PC-9 (cell line): ENCODE measurements around the gene VDAC1. TPM values are rescaled to one million over a fixed set of nuclear protein-coding genes. Genes with fewer than 3 reads are reported as not detected.
A peak's percentile ranks its signal among the peaks of the same experiment; 100 is the strongest.
"Not testable (repeated sequence)": the region's sequence is repeated elsewhere in the genome, so short reads cannot be mapped to it uniquely, and the experiment has no call there.

ENCODE experiments used
- BruUV-seq: library from RNA; stranded (reverse); fragments of 400-500 nt; replicated peaks from 2 replicates; lab custom pipeline; 2021; lab: Mats Ljungman, UMichigan
- CTCF ChIA-PET: fragments of 300-600 bp; sonication (Branson Sonifier 250); formaldehyde crosslinking; loops from one replicate; lab custom pipeline; 2022; ENCODE audit warnings: antibody characterized with exemption; lab: Charles Lee
- POLR2A ChIA-PET: fragments of 300-600 bp; sonication (Branson Sonifier 250); formaldehyde crosslinking; loops from one replicate; lab custom pipeline; 2022; ENCODE audit warnings: antibody characterized with exemption; ENCODE audit not compliant: unreplicated experiment; lab: Charles Lee
- DNase-seq, 2 experiments: peaks; one replicate each; pipeline versions ENCODE4 v3.0.0 to v3.0.0-alpha.2; 2015 to 2022; ENCODE audit warnings: mixed read lengths in 1 of 2
- H2AFZ ChIP-seq: fragments of 200-600 bp; sonication (generic); 2 replicates; pipeline ENCODE4 v1.8.1; 2017; ENCODE audit warnings: antibody characterized with exemption
- H3F3A ChIP-seq: fragments of 200-600 bp; sonication (generic); 2 replicates; pipeline ENCODE4 v1.8.1; 2017; ENCODE audit warnings: antibody characterized with exemption, mild to moderate bottlenecking, low read depth; ENCODE audit not compliant: insufficient read depth
- H3K27ac ChIP-seq: fragments of 200-600 bp; sonication (generic); 2 replicates; pipeline ENCODE4 v1.6.1; 2016; ENCODE audit warnings: mixed run types
- H3K27me3 ChIP-seq: fragments of 200-600 bp; sonication (generic); 2 replicates; pipeline ENCODE4 v1.6.1; 2016; ENCODE audit warnings: low read depth, mixed run types; ENCODE audit not compliant: insufficient read depth
- H3K36me3 ChIP-seq: fragments of 200-600 bp; sonication (generic); 2 replicates; pipeline ENCODE4 v1.6.1; 2016; ENCODE audit warnings: low read depth, mixed run types
- H3K4me1 ChIP-seq: fragments of 200-600 bp; sonication (generic); replicated peaks from 2 replicates; pipeline ENCODE4 v1.6.1; 2016; ENCODE audit warnings: mixed run types; ENCODE audit not compliant: insufficient read depth
- H3K4me2 ChIP-seq: fragments of 200-600 bp; sonication (generic); 2 replicates; pipeline ENCODE4 v1.6.1; 2017; ENCODE audit warnings: mixed run types
- H3K4me3 ChIP-seq: fragments of 200-600 bp; sonication (generic); 2 replicates; pipeline ENCODE4 v1.6.1; 2016; ENCODE audit warnings: mixed run types
- H3K79me2 ChIP-seq: fragments of 200-600 bp; sonication (generic); 2 replicates; pipeline ENCODE4 v1.6.1; 2017; ENCODE audit warnings: low read depth, mixed run types
- H3K9me2 ChIP-seq: fragments of 200-600 bp; sonication (generic); 2 replicates; pipeline ENCODE4 v1.8.1; 2017; ENCODE audit warnings: mild to moderate bottlenecking; ENCODE audit not compliant: insufficient read depth
- H3K9me3 ChIP-seq: fragments of 200-600 bp; sonication (generic); 2 replicates; pipeline ENCODE4 v1.8.1; 2016; ENCODE audit warnings: low read depth; ENCODE audit not compliant: insufficient read depth
- H4K20me1 ChIP-seq: fragments of 200-600 bp; sonication (generic); 2 replicates; pipeline ENCODE4 v1.8.1; 2017; ENCODE audit not compliant: insufficient read depth
- CTCF ChIP-seq: fragments of 200-600 bp; sonication (generic); conservative IDR thresholded peaks from 2 replicates; pipeline ENCODE4 v1.6.1; 2017; ENCODE audit warnings: mixed run types, antibody characterized with exemption, mild to moderate bottlenecking, moderate library complexity
- EZH2 ChIP-seq: fragments of 200-600 bp; sonication (generic); IDR thresholded peaks from 2 replicates; pipeline ENCODE4 v1.8.0; 2017; ENCODE audit warnings: antibody characterized with exemption, low read depth
- intact Hi-C: fragments of 100-400 bp; cut with micrococcal nuclease; formaldehyde crosslinking; loops from one replicate; pipeline ENCODE4 v1.10.0; 2022; ENCODE audit not compliant: unreplicated experiment
- total RNA-seq: library from RNA; stranded (reverse); gene quantifications from 2 replicates; pipeline ENCODE4 v1.2.3, GENCODE V29; 2021

Gene VDAC1
- total RNA-seq, 1 experiment from 2014 or later = 228 TPM

DNA sequence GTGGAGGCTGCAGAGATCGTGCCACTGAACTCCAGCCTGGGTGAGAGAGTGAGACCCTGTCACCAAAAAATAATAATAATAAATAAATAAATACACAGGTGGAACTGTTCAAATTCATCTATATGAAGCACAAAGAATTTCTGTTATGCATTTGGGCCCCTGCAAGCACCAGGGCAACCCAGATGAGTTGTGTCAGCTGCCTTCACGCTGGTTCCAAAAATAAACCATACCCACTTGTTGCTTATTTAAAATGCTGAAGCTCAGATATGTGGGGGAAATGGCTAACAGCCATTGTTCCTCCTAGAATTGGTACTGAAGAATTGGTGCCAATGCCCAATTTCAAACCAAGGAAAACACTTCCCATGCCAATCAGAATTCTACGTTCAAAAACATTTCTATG lies 25.8 kb downstream of the VDAC1 start:
- H3K4me1 ChIP-seq = no peaks in the 10 kb centered on the region
- H3F3A ChIP-seq = peaks cover 85% of the 10 kb centered on the region
- no peak overlapping the region for H3K4me3 ChIP-seq
- BruUV-seq = no TSS peak
- ChIA-PET POLR2A (no interaction called here), CTCF (interaction anchor here (0.6 to 0.8 kb wide), 3 partner anchors 17 to 1906 kb away, joined by 3 to 14 read pairs (median 4); partner anchors contain the start of gene CSF2)
- H3K4me2 ChIP-seq = no peak overlapping the region
- no peak overlapping the region for H2AFZ ChIP-seq
- no peaks in the 10 kb centered on the region for H3K27me3 ChIP-seq
- peaks cover 41% of the 10 kb centered on the region for H3K79me2 ChIP-seq
- no peak for DNase-seq
- no peaks in the 10 kb centered on the region for H3K9me3 ChIP-seq
- no peaks in the 10 kb centered on the region for H3K9me2 ChIP-seq
- peaks cover 19% of the 10 kb centered on the region; the same call in 1 of the 2 replicates for H4K20me1 ChIP-seq
- no peak overlapping the region for H3K27ac ChIP-seq
- TF ChIP-seq EZH2 = no peak
- TF ChIP-seq CTCF = no peak
- intact Hi-C loops = no loop called here
- H3K36me3 ChIP-seq = peaks cover 50% of the 10 kb centered on the region

DNA sequence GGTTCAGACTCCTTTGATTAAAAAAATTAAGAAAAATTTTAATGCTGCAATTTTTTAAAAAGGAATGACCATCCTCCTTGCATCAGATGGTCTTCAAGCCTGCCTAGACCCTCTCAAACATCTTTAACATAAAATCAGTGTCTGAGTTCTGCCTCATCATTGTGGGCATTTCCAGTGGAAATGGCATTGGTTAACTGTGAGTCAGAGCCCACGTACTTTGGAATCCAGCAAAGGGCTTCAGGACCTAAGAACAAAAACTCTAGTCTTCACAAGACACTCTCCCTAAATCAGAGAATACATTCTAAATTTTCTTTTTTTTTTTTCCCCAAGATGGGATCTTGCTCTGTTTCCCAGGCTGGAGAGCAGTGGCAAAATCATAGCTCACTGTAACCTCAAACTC lies 26.9 kb downstream of the VDAC1 start:
- peaks cover 33% of the 10 kb centered on the region for H3K79me2 ChIP-seq

GRCh38 chr5:133977161-133977787 lies 27.5 kb downstream of the VDAC1 start:
- Histone ChIP-seq H3F3A (peaks cover 83% of the 10 kb centered on the region), H4K20me1 (peaks cover 11% of the 10 kb centered on the region; the same call in 1 of the 2 replicates), H2AFZ (no peak overlapping the region), H3K27me3 (no peaks in the 10 kb centered on the region), H3K4me1 (no peaks in the 10 kb centered on the region), H3K79me2 (peaks cover 33% of the 10 kb centered on the region), H3K27ac (peak overlapping the region; percentile 16; the same call in 1 of the 2 replicates), H3K36me3 (peaks cover 51% of the 10 kb centered on the region), H3K9me3 (no peaks in the 10 kb centered on the region), H3K4me3 (no peak overlapping the region), H3K4me2 (no peak overlapping the region), H3K9me2 (no peaks in the 10 kb centered on the region)
- TF ChIP-seq CTCF (no peak), EZH2 (no peak)
- BruUV-seq = no TSS peak
- ChIA-PET POLR2A (no interaction called here), CTCF (no interaction called here)
- intact Hi-C loops = no loop called here
- DNase-seq = no peak

More for the DNA sequence above, 26.9 kb downstream of the VDAC1 start:
- no peak for DNase-seq
- Histone ChIP-seq H3K27ac (peak overlapping the region; percentile 44), H3K27me3 (no peaks in the 10 kb centered on the region), H3K4me3 (no peak overlapping the region), H3K9me3 (no peaks in the 10 kb centered on the region), H3K36me3 (peaks cover 51% of the 10 kb centered on the region), H3F3A (peaks cover 83% of the 10 kb centered on the region), H3K9me2 (no peaks in the 10 kb centered on the region), H3K4me2 (no peak overlapping the region), H3K4me1 (no peaks in the 10 kb centered on the region), H2AFZ (no peak overlapping the region), H4K20me1 (peaks cover 11% of the 10 kb centered on the region; the same call in 1 of the 2 replicates)
- ChIA-PET CTCF (interaction anchor here (0.5 kb wide), 1 partner anchor 49 kb away, joined by 6 read pairs; no protein-coding TSS in a partner anchor), POLR2A (no interaction called here)
- intact Hi-C loops = no loop called here
- TF ChIP-seq CTCF (no peak), EZH2 (no peak)
- no TSS peak for BruUV-seq

GRCh38 chr5:133975546-133975945 lies 29.2 kb downstream of the VDAC1 start:
- DNase-seq, CTCF ChIA-PET, H3K4me2 ChIP-seq, H3K4me1 ChIP-seq, H3K27me3 ChIP-seq, BruUV-seq, H4K20me1 ChIP-seq, intact Hi-C loops, H2AFZ ChIP-seq, H3K9me2 ChIP-seq, H3K4me3 ChIP-seq, H3K27ac ChIP-seq, POLR2A ChIA-PET, H3K9me3 ChIP-seq: not testable (repeated sequence)
- peaks cover 82% of the 10 kb centered on the region for H3F3A ChIP-seq
- peaks cover 41% of the 10 kb centered on the region for H3K36me3 ChIP-seq
- H3K79me2 ChIP-seq = peaks cover 25% of the 10 kb centered on the region
